ENCODE results near the gene CHSY1.
"Not testable (repeated sequence)": the region's sequence is repeated elsewhere in the genome, so short reads cannot be mapped to it uniquely, and the experiment has no call there.

CHSY1 gene

GRCh38 chr15:101251830-101252820, at the start of gene CHSY1:
Gene CHSY1, minus strand, starts transcription at chr15:101252048. Its CDS starts 592 bp downstream, at chr15:101251456.
- H3K9me3 Mint-ChIP-seq, result no peaks in the 10 kb centered on the region

GRCh38 chr15:101296418-101297405, 44.9 kb upstream of the CHSY1 start:
- Mint-ChIP-seq H3K27ac (peak overlapping the region; percentile 70), H3K36me3 (peaks cover 12% of the 10 kb centered on the region), H3K9me3 (no peaks in the 10 kb centered on the region), H3K27me3 (no peaks in the 10 kb centered on the region), H3K4me3 (peak overlapping the region; percentile 97), H3K4me1 (peaks cover 33% of the 10 kb centered on the region)

More at GRCh38 chr15:101251830-101252820, at the start of gene CHSY1:
- no peaks in the 10 kb centered on the region for H3K27me3 Mint-ChIP-seq
- peaks cover 10% of the 10 kb centered on the region for H3K36me3 Mint-ChIP-seq
- H3K27ac Mint-ChIP-seq, result peak within 1 kb of the TSS; percentile 93
- H3K4me1 Mint-ChIP-seq, result peaks cover 61% of the 10 kb centered on the region
- H3K4me3 Mint-ChIP-seq, result peak within 1 kb of the TSS; percentile 92

DNA sequence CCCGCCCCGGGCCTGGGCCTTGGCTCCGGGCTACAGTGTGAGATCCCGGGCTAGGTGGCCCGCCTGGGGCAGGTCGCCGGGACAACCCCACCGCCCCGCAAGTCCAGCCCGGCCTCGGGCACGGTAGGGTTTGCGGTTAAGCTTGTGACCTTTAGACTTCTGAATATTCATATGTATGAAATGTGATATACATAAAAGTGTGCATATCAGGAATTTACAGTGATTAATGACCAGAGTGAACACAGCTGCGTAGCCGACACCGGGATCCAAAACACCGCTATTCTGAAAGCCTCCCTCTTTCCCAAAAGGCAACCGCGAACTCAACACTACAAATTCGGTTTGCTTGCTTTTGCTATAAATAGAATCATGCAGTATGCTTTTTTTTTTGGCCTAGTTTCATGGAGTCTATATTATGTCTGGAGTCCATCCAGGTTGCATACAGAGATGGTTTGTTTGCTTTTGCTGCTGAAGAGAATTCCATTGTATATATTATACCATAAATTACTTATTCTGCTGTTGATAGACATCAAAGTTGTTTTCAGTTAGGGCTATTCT, 43.8 kb upstream of the CHSY1 start:
- Mint-ChIP-seq H3K36me3 (peaks cover 15% of the 10 kb centered on the region), H3K4me1 (peaks cover 39% of the 10 kb centered on the region), H3K27ac (peak overlapping the region; percentile 62), H3K9me3 (no peaks in the 10 kb centered on the region), H3K4me3 (peak overlapping the region; percentile 97), H3K27me3 (no peaks in the 10 kb centered on the region)

GRCh38 chr15:101294731-101295606, 43.1 kb upstream of the CHSY1 start, which contains the start of gene SNRPA1:
Gene SNRPA1, minus strand, starts transcription at chr15:101295248. Its CDS starts 70 bp downstream, at chr15:101295178.
- H3K9me3 Mint-ChIP-seq, result no peaks in the 10 kb centered on the region
- peak within 1 kb of the TSS; percentile 97 for H3K27ac Mint-ChIP-seq
- H3K36me3 Mint-ChIP-seq, result peaks cover 18% of the 10 kb centered on the region
- peak within 1 kb of the TSS; percentile 97 for H3K4me3 Mint-ChIP-seq
- H3K4me1 Mint-ChIP-seq, result peaks cover 44% of the 10 kb centered on the region
- no peaks in the 10 kb centered on the region for H3K27me3 Mint-ChIP-seq

- Mint-ChIP-seq H3K27me3 (no peaks in the 10 kb centered on the region), H3K4me1 (peaks cover 58% of the 10 kb centered on the region), H3K27ac (peak overlapping the region; percentile 97), H3K9me3 (no peaks in the 10 kb centered on the region), H3K4me3 (peak overlapping the region; percentile 97), H3K36me3 (peaks cover 26% of the 10 kb centered on the region)
These were observed 41.3 kb upstream of the CHSY1 start for GRCh38 chr15:101293122-101293521.

- Mint-ChIP-seq H3K4me1 (peaks cover 54% of the 10 kb centered on the region), H3K27me3 (no peaks in the 10 kb centered on the region), H3K4me3 (no peak overlapping the region), H3K36me3 (peaks cover 30% of the 10 kb centered on the region), H3K9me3 (no peaks in the 10 kb centered on the region), H3K27ac (peak overlapping the region; percentile 31)
These were observed 37.2 kb upstream of the CHSY1 start for GRCh38 chr15:101288905-101289513.

- peaks cover 23% of the 10 kb centered on the region for H3K36me3 Mint-ChIP-seq
- peak overlapping the region; percentile 2 for H3K27ac Mint-ChIP-seq
- H3K9me3 Mint-ChIP-seq, H3K4me3 Mint-ChIP-seq, H3K27me3 Mint-ChIP-seq: not testable (repeated sequence)
- peaks cover 41% of the 10 kb centered on the region for H3K4me1 Mint-ChIP-seq
These were observed 35.5 kb upstream of the CHSY1 start for GRCh38 chr15:101287342-101287741.

- Mint-ChIP-seq H3K27ac (peak overlapping the region; percentile 30), H3K4me3 (peak overlapping the region; percentile 3), H3K9me3 (no peaks in the 10 kb centered on the region), H3K27me3 (no peaks in the 10 kb centered on the region), H3K4me1 (peaks cover 33% of the 10 kb centered on the region), H3K36me3 (peaks cover 20% of the 10 kb centered on the region)
These were observed 34.7 kb upstream of the CHSY1 start for GRCh38 chr15:101286471-101287114.

- H3K9me3 Mint-ChIP-seq, result no peaks in the 10 kb centered on the region
- no peak overlapping the region for H3K4me3 Mint-ChIP-seq
- no peak overlapping the region for H3K27ac Mint-ChIP-seq
- H3K36me3 Mint-ChIP-seq, result peaks cover 14% of the 10 kb centered on the region
- no peaks in the 10 kb centered on the region for H3K27me3 Mint-ChIP-seq
- H3K4me1 Mint-ChIP-seq, result peaks cover 15% of the 10 kb centered on the region
These were observed 32.1 kb upstream of the CHSY1 start for GRCh38 chr15:101283931-101284330.

DNA sequence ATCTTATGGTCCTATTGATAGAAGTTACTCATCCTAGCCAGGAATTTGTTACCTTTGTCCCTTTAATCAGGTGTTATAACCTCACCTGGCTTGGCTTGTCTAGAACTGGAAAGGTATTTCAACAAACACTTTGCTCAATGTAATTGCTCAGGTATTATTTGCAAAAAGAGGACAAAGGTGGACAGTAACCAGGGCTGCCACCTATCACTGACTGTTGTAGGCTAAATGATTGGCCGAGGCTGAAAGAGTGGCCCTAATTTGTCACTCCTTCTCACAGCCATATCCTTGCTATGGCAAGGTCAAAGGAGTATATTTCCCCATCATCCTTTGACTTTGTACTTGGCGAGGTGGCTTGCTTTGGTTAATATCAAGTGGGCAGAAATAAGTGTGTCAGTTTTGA, 28.2 kb upstream of the CHSY1 start:
- H3K27me3 Mint-ChIP-seq, result no peaks in the 10 kb centered on the region
- H3K9me3 Mint-ChIP-seq, result no peaks in the 10 kb centered on the region
- peaks cover 23% of the 10 kb centered on the region for H3K4me1 Mint-ChIP-seq
- H3K27ac Mint-ChIP-seq, result no peak overlapping the region
- H3K4me3 Mint-ChIP-seq, result no peak overlapping the region
- peaks cover 2% of the 10 kb centered on the region for H3K36me3 Mint-ChIP-seq

DNA sequence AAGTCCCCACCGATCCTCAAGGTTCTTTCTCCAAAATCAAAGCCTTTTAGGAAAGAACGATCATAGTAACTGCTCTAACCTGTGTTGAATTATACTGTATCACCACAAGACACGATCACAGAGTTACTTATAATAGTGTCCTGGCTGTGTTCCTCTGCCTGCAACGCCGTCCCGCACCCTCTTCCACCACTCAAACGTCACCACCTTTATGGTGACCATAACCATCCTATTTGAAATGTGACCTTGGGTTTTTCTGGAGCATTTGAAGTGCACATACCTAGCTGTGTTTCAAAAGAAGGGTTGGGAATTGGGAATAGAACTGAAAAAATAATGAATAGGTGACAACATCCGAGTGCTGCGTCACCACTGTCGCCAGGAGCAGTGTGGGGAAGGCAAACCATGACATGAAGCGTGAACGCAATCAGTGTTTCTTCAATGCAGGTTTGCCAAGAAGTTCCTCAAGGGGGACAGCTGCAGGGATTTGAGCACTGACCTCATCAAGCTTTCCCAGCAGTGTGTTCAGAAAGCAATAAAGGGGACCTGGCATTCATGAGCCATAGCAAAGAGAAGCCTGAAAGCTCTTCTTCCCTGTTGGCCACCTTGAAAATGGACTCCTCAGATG, 26.2 kb upstream of the CHSY1 start:
- Mint-ChIP-seq H3K27ac (peak overlapping the region; percentile 68), H3K4me1 (peaks cover 28% of the 10 kb centered on the region), H3K36me3 (peaks cover 11% of the 10 kb centered on the region), H3K27me3 (no peaks in the 10 kb centered on the region), H3K4me3 (peak overlapping the region; percentile 99), H3K9me3 (no peaks in the 10 kb centered on the region)

DNA sequence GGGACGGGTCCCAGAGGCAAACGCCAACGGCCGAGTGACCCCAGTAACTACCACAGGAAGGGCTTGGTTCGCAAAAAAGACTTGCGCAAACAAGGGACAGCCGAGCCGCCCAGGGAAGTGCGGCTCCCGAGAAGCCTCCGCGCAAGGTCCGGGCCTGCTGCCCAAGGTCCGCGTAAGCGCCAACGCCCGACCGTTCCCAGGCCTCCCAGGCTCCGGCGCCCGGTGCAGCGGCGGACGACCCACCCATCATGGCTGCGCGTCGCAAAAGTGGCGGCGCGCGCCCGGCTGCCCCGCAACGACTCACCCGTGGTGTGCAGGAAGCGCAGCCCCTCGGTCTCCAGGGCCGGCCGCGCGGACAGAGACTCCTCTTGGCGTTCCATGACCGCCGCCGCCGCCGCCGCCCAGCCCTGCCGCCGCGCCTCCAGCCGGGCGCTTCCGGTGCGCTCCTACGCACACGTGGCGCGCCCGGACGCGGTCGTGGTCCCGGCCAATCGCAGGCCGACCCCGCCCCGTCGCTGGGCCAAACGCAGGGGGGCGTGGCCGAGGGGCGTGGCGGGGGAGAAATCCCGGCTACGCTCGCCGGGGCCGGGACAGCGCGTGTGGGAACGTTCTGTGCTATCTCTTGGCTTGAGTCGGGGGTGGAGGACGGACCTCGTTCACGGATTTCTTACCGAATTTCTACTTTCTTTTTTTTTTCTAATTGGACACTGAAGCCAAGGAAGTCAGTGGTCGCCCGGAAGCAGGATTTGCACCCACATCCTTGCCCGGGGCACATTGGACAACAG, 25.4 kb upstream of the CHSY1 start, which contains the start of gene SELENOS:
Gene SELENOS (minus strand): TSS at position 448 of the 785 bp plus-strand sequence. CDS start 68 bp downstream, at position 380.
- no peaks in the 10 kb centered on the region for H3K27me3 Mint-ChIP-seq
- H3K4me3 Mint-ChIP-seq, result peak within 1 kb of the TSS; percentile 99
- H3K36me3 Mint-ChIP-seq, result peaks cover 14% of the 10 kb centered on the region
- H3K9me3 Mint-ChIP-seq, result no peaks in the 10 kb centered on the region
- peaks cover 28% of the 10 kb centered on the region for H3K4me1 Mint-ChIP-seq
- peak within 1 kb of the TSS; percentile 97 for H3K27ac Mint-ChIP-seq

Data from activated naive CD4-positive, alpha-beta T cell treated with anti-CD3 and anti-CD28 coated beads, Interleukin-2, amount 50 U/mL, for 24 hours (primary cell).